Astrocyte of the spinal cord (primary cell): ENCODE data around the gene YIF1A.

Source experiments
- DNase-seq: peaks from one replicate; pipeline ENCODE4 v3.0.0; 2011; ENCODE audit warnings: low read depth, low spot score
- H3K4me3 ChIP-seq: 2 replicates; pipeline ENCODE4 v1.5.1; 2011; ENCODE audit warnings: low read depth, mild to moderate bottlenecking, low read length, moderate library complexity
- CTCF ChIP-seq: IDR thresholded peaks from 2 replicates; pipeline ENCODE4 v1.5.1; 2012; ENCODE audit warnings: low read depth, mild to moderate bottlenecking, low read length, inconsistent platforms
- in situ Hi-C: cut with HindIII; loops from 2 replicates; pipeline ENCODE4 v1.10.0; 2017; ENCODE audit warnings: low sequenced_read_pairs

Gene YIF1A

GRCh38 chr11:66287889-66288670 is 863 bp downstream of the YIF1A start:
- peak overlapping the region; percentile 89 for H3K4me3 ChIP-seq
- in situ Hi-C loops = no loop called here
- no peak for TF ChIP-seq CTCF
- DNase-seq = peak; percentile 7

- H3K4me3 ChIP-seq = peak overlapping the region; percentile 89
- in situ Hi-C loops = no loop called here
- no peak for TF ChIP-seq CTCF
- DNase-seq = no peak
Measured at GRCh38 chr11:66287211-66287888, 1.6 kb downstream of the YIF1A start.

GRCh38 chr11:66286699-66287098 is 2.2 kb downstream of the YIF1A start:
- H3K4me3 ChIP-seq = no peak overlapping the region
- DNase-seq = no peak
- in situ Hi-C loops = no loop called here
- TF ChIP-seq CTCF = no peak

- in situ Hi-C loops = no loop called here
- no peak for TF ChIP-seq CTCF
- H3K4me3 ChIP-seq = no peak overlapping the region
- no peak for DNase-seq
Measured at GRCh38 chr11:66285250-66285947, 3.5 kb downstream of the YIF1A start.

- no peak overlapping the region for H3K4me3 ChIP-seq
- DNase-seq = no peak
- in situ Hi-C loops = no loop called here
- no peak for TF ChIP-seq CTCF
Measured at GRCh38 chr11:66284526-66285078, 4.3 kb downstream of the YIF1A start.

GRCh38 chr11:66283461-66284105 is 5.4 kb downstream of the YIF1A start:
- no peak for TF ChIP-seq CTCF
- H3K4me3 ChIP-seq = no peak overlapping the region
- in situ Hi-C loops = no loop called here
- no peak for DNase-seq
